Upper lobe of left lung (tissue), 4 donors: Measurements from ENCODE around the gene MCTP1.

ENCODE experiments used
- CTCF ChIP-seq, 6 experiments: fragments of 450-650 bp in 4 of 6; fragments of 200-600 bp in 2 of 6; sonication (generic) in 2 of 6; IDR thresholded peaks; one replicate each; pipeline ENCODE4 v1.5.1; 2016 to 2019; ENCODE audit warnings: antibody characterized with exemption in 6 of 6
- POLR2A ChIP-seq, 4 donors: fragments of 450-650 bp; IDR thresholded peaks; one replicate each; pipeline ENCODE4 v1.5.1; 2016 to 2017; ENCODE audit warnings: antibody characterized with exemption in 4 of 4, mild to moderate bottlenecking in 2 of 4

GRCh38 chr5:95042037-95042436 lies 242.9 kb downstream of the MCTP1 start:
- no peak for TF ChIP-seq CTCF (IDR thresholded peaks at IDR 0.05)
- TF ChIP-seq POLR2A (IDR thresholded peaks at IDR 0.05), result no peak
